Astrocyte (in vitro differentiated cells and primary cell): ENCODE results near the gene DUSP10. TPM values are rescaled to one million over a fixed set of nuclear protein-coding genes. Genes with fewer than 3 reads are reported as not detected.

Source experiments
- DNase-seq: peaks from one replicate; pipeline ENCODE4 v3.0.0-alpha.2; 2010; ENCODE audit warnings: low read depth
- FAIRE-seq: peaks from 2 replicates; lab custom pipeline; 2011; peaks lifted over from hg19 to GRCh38; lab: Jason Lieb, UNC
- H2AFZ ChIP-seq: 2 replicates; pipeline ENCODE4 v1.6.0; 2012; ENCODE audit warnings: low read depth, low read length, inconsistent platforms
- H3K27ac ChIP-seq: 2 replicates; pipeline ENCODE4 v1.5.1; 2011; ENCODE audit warnings: low read depth, low read length, inconsistent platforms
- H3K27me3 ChIP-seq: 2 replicates; pipeline ENCODE4 v1.6.0; 2011; ENCODE audit warnings: low read length, inconsistent platforms; ENCODE audit not compliant: insufficient read depth
- H3K36me3 ChIP-seq: 2 replicates; pipeline ENCODE4 v1.5.1; 2011; ENCODE audit warnings: low read length, inconsistent platforms; ENCODE audit not compliant: insufficient read depth
- H3K4me1 ChIP-seq: 2 replicates; pipeline ENCODE4 v1.5.1; 2011; ENCODE audit warnings: low read length, inconsistent platforms; ENCODE audit not compliant: insufficient read depth
- H3K4me2 ChIP-seq: 2 replicates; pipeline ENCODE4 v1.6.0; 2012; ENCODE audit warnings: low read length, inconsistent platforms
- H3K4me3 ChIP-seq: 2 replicates; pipeline ENCODE4 v1.5.1; 2011; ENCODE audit warnings: low read depth, mild to moderate bottlenecking, low read length, inconsistent platforms; ENCODE audit not compliant: insufficient read depth
- H3K79me2 ChIP-seq: 2 replicates; pipeline ENCODE4 v1.6.0; 2012; ENCODE audit warnings: mild to moderate bottlenecking, low read length, inconsistent platforms; ENCODE audit not compliant: insufficient read depth
- H3K9ac ChIP-seq: 2 replicates; pipeline ENCODE4 v1.6.0; 2012; ENCODE audit warnings: mild to moderate bottlenecking, low read length, inconsistent platforms
- H3K9me3 ChIP-seq: 2 replicates; pipeline ENCODE4 v1.5.1; 2012; ENCODE audit warnings: low read depth, mild to moderate bottlenecking, low read length, inconsistent platforms; ENCODE audit not compliant: insufficient read depth
- H4K20me1 ChIP-seq: 2 replicates; pipeline ENCODE4 v1.6.0; 2012; ENCODE audit warnings: low read length, inconsistent platforms; ENCODE audit not compliant: insufficient read depth
- H3K27ac Mint-ChIP-seq: one replicate; pipeline ENCODE4 v1.8.0; 2021; ENCODE audit warnings: mild to moderate bottlenecking, mixed read lengths; ENCODE audit not compliant: unreplicated experiment
- H3K27me3 Mint-ChIP-seq: one replicate; pipeline ENCODE4 v1.8.0; 2021; ENCODE audit warnings: low read depth, mixed read lengths; ENCODE audit not compliant: unreplicated experiment
- H3K36me3 Mint-ChIP-seq: one replicate; pipeline ENCODE4 v1.8.0; 2021; ENCODE audit warnings: low read depth, mixed read lengths; ENCODE audit not compliant: unreplicated experiment
- H3K4me1 Mint-ChIP-seq: one replicate; pipeline ENCODE4 v1.8.0; 2021; ENCODE audit warnings: low read depth, mixed read lengths; ENCODE audit not compliant: unreplicated experiment
- H3K4me3 Mint-ChIP-seq: one replicate; pipeline ENCODE4 v1.8.0; 2021; ENCODE audit warnings: mild to moderate bottlenecking, moderate library complexity, mixed read lengths; ENCODE audit not compliant: unreplicated experiment
- H3K9me3 Mint-ChIP-seq: one replicate; pipeline ENCODE4 v1.8.0; 2021; ENCODE audit warnings: mild to moderate bottlenecking, mixed read lengths; ENCODE audit not compliant: unreplicated experiment
- CTCF ChIP-seq: IDR thresholded peaks from 2 replicates; pipeline ENCODE4 v1.5.1; 2011; ENCODE audit warnings: low read depth, mild to moderate bottlenecking, inconsistent platforms, low read length, moderate library complexity; ENCODE audit not compliant: insufficient read depth
- EZH2 ChIP-seq: IDR thresholded peaks from 2 replicates; pipeline ENCODE4 v1.6.1; 2012; ENCODE audit warnings: mild to moderate bottlenecking, low read length, inconsistent platforms; ENCODE audit not compliant: insufficient read depth
- total RNA-seq: library from RNA; stranded (reverse); gene quantifications from 2 replicates; pipeline ENCODE4 v1.2.1, GENCODE V29; 2021

The DUSP10 gene
- total RNA-seq, 1 donor from 2014 or later: 45.8 TPM

GRCh38 chr1:221760911-221761310 lies 19.0 kb upstream of the DUSP10 start:
- H3K9me3 Mint-ChIP-seq: peaks cover 3% of the 10 kb centered on the region
- no peak for FAIRE-seq
- H3K36me3 ChIP-seq: no peaks in the 10 kb centered on the region
- no peaks in the 10 kb centered on the region for H3K36me3 Mint-ChIP-seq
- H3K79me2 ChIP-seq: no peaks in the 10 kb centered on the region
- H3K9ac ChIP-seq: no peak overlapping the region
- peaks cover 3% of the 10 kb centered on the region for H3K4me1 Mint-ChIP-seq
- H4K20me1 ChIP-seq: no peaks in the 10 kb centered on the region
- peaks cover 6% of the 10 kb centered on the region for H3K27me3 Mint-ChIP-seq
- H3K27ac ChIP-seq: no peak overlapping the region
- H2AFZ ChIP-seq: no peak overlapping the region
- H3K27ac Mint-ChIP-seq: no peak overlapping the region
- no peaks in the 10 kb centered on the region for H3K9me3 ChIP-seq
- no peak overlapping the region for H3K4me3 Mint-ChIP-seq
- no peak overlapping the region for H3K4me3 ChIP-seq
- peaks cover 9% of the 10 kb centered on the region for H3K4me1 ChIP-seq
- TF ChIP-seq CTCF: no peak
- no peaks in the 10 kb centered on the region for H3K27me3 ChIP-seq
- DNase-seq: no peak
- H3K4me2 ChIP-seq: no peak overlapping the region

- FAIRE-seq: no peak
- peak; percentile 80 for DNase-seq
- no peak overlapping the region for H3K27ac ChIP-seq
Observed at GRCh38 chr1:221759436-221759835, 17.5 kb upstream of the DUSP10 start.

GRCh38 chr1:221758455-221758854 lies 16.6 kb upstream of the DUSP10 start:
- H3K79me2 ChIP-seq: no peaks in the 10 kb centered on the region
- FAIRE-seq (no peak), DNase-seq (no peak)
- H3K27ac Mint-ChIP-seq: no peak overlapping the region
- no peak overlapping the region for H2AFZ ChIP-seq
- H3K4me2 ChIP-seq: no peak overlapping the region
- no peak overlapping the region for H3K4me3 Mint-ChIP-seq
- no peak overlapping the region for H3K27ac ChIP-seq
- TF ChIP-seq CTCF (no peak), EZH2 (no peak)
- H3K4me1 Mint-ChIP-seq: no peaks in the 10 kb centered on the region
- H3K4me1 ChIP-seq: peaks cover 9% of the 10 kb centered on the region
- no peak overlapping the region for H3K9ac ChIP-seq
- H4K20me1 ChIP-seq: no peaks in the 10 kb centered on the region
- H3K9me3 ChIP-seq: no peaks in the 10 kb centered on the region
- no peaks in the 10 kb centered on the region for H3K27me3 ChIP-seq
- H3K9me3 Mint-ChIP-seq: peaks cover 7% of the 10 kb centered on the region
- H3K4me3 ChIP-seq: no peak overlapping the region
- H3K36me3 ChIP-seq: no peaks in the 10 kb centered on the region
- H3K36me3 Mint-ChIP-seq: no peaks in the 10 kb centered on the region
- peaks cover 6% of the 10 kb centered on the region for H3K27me3 Mint-ChIP-seq

More at GRCh38 chr1:221759436-221759835, 17.5 kb upstream of the DUSP10 start:
- Mint-ChIP-seq H3K36me3 (no peaks in the 10 kb centered on the region), H3K4me3 (no peak overlapping the region), H3K27ac (no peak overlapping the region), H3K27me3 (peaks cover 6% of the 10 kb centered on the region), H3K4me1 (no peaks in the 10 kb centered on the region), H3K9me3 (peaks cover 7% of the 10 kb centered on the region)
- Histone ChIP-seq H4K20me1 (no peaks in the 10 kb centered on the region), H3K4me2 (peak overlapping the region; percentile 17), H3K27me3 (no peaks in the 10 kb centered on the region), H3K9ac (no peak overlapping the region), H3K79me2 (no peaks in the 10 kb centered on the region), H3K9me3 (no peaks in the 10 kb centered on the region), H3K4me1 (peaks cover 9% of the 10 kb centered on the region), H2AFZ (no peak overlapping the region), H3K36me3 (no peaks in the 10 kb centered on the region), H3K4me3 (no peak overlapping the region)
- TF ChIP-seq EZH2: no peak
- no peak for TF ChIP-seq CTCF
